HuH-7.5 (cell line): Measurements from ENCODE around the gene TRMT2A.

ENCODE experiments used
- DNase-seq: peaks from one replicate; pipeline ENCODE4 v3.0.0; 2011; ENCODE audit warnings: low spot score

Gene TRMT2A

DNA sequence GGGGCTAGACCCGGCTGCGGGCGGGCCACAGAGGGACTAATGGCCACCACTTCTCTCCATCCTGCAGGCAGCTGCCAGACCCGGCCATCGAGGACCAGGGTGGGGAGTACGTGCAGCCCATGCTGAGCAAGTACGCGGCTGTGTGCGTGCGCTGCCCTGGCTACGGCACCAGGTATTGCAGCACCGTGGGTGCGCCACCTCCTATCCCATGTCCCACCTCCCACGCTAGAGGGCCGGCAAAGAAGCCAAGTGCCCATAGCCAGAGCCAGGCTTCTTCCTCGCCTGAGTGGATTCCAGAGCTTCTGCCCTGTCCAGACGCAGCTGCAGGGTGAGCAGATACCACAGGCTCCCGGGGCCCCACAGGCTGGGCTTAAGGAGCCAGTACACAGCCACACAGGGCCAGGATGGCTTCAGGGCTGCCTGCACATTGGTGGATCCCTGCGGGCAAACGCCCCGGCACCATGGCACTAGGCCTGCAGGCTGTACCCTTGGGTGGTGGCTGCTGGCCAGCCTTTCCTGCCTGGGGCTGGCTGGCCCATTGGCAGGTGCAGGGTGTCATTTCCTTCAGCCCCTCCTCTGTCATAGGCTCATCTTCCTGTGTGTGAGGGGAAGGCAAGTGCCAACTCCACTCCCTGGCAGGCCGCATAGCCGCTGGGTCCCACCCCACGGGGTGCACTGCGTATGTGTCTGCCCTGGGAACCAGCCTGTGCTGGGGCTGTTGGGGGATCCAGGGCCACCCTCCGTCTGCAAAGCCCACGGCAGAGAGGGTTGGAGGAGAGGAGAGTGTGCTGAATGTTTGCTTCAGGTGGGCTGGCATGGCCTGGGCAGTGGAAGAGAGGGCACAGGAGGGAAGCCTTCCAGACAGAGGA, 53.5 kb downstream of the TRMT2A start:
- DNase-seq: no peak

DNA sequence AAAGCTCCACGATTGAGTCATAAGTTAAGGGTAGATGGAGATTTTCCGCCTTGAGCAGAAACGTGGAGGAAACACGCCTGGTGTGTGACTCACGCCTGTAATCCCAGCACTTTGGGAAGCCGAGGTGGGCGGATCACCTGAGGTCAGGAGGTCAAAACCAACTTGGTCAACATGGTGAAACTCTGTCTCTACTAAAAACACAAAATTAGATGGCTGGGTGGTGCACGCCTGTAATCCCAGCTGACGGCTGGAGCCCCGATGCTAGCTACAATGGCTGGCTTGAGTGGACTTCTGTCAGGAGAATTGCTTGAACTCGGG, 54.3 kb downstream of the TRMT2A start:
- DNase-seq: no peak

- DNase-seq: no peak
These were observed 54.8 kb downstream of the TRMT2A start for GRCh38 chr22:20062043-20062765.
